HG02884 (cell line): ENCODE data around the gene AMOTL2.

Experiments used
- ATAC-seq: cut with Tn5 transposase; IDR thresholded peaks from one replicate; pipeline ENCODE4 v1.9.1; 2021; ENCODE audit warnings: mild to moderate bottlenecking, moderate library complexity; ENCODE audit not compliant: unreplicated experiment

The AMOTL2 gene

DNA sequence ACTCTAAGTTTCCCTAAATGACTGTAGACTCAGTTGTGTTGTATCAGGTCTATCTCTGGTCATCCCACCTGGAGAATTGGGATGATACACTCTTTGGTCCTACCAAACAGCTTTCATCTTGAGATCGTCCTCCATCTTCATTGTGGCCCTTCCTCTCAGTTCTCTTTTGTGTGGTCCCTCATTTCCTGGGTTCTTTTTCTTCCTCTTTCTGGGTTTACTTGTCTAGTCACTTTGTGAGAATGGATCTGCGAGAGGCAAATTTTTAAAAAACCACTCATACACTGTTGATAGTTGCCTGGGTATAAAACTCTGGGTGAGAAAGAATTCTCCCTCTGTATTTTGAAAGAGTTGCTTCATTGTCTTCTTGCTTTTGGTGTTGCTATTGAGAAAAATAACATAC, 6.0 kb upstream of the AMOTL2 start:
- ATAC-seq: no peak

DNA sequence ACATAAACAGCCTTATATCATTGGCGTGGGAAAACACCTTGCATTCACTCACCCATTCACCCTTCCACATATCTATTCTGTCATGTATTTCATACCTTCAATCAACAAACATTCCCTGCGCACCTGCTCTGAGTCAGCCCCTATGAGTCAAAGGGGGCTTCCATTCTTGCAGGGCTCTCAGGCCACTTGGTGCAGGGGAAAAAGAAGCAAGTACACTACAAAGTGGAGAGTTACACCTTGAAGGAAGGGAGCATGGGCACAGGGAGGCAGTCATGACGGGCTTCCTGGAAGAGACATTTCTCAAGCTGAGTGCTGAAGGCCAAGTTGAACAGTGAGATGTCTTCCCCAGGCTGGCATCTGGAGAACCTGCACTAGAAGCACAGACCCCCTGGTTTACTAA, 4.6 kb upstream of the AMOTL2 start:
- no peak for ATAC-seq

DNA sequence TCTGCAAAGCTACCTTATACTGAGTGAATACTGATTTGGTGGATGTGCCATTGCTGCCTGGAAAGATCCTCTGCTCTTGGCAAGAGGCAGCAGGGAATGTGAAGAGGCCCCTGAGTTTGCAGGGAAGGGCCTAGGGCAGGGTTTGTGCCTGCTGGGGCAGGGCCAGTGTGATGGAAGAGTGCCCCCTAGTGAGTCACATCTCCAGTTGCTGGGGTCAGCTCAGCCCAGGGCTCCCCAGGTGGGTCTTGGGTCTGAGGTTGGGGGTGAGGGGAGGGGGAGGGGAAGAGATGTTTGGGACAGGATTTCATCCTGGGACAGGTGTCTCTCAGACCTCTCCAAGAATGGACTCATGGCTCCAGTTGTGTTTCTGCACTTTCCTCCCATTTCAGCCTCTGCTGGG, 4.1 kb upstream of the AMOTL2 start:
- ATAC-seq: no peak

DNA sequence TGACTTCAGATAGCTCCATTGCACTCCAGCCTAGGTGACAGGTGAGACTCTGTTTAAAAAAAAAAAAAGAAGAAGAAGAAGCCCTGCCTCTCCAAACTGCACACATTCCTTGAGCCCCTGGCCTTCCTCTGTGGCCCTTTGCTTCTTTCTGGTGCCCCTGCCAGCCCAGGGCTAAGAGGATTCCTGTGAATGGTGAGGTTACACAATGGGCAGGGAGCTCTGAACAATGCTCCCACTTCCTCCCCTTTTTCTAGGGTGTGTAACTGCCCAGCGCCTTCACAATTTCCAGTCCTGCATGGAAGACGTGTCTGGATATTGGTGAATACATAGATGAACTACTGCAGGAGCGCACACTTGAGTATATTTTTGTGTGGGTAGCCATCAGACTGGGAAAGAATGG, 3.6 kb upstream of the AMOTL2 start:
- ATAC-seq: no peak

DNA sequence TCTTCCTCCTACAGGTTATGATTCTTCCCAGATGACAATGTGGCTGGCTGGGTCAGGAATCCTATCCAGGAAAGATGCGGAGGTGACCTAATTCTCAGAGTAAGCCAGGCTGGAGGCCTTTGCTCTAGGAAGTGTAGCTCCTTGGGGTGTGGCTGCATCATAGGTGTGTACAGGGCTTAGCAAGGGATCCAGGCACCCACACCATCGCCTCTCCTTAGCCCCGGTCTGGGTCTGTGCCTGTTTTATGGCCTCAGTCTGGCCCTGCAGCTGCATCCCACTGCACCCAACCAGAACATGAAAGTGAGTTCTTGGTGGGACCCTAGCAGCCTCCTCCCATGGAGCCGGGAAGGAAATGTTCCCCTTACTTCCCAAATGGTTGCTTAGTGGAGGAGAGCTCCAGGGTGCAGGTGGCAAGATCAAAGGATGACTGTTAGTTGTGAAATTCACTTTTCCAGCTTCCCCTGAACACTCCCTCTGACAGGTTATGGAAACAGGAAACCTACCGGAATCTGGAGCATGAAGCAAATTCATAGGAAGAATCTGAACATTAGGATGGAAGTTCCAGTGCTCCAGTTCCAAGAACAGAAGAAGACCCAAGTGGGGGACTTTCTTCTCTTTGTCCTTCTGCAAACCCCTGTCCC, 2.7 kb upstream of the AMOTL2 start:
- no peak for ATAC-seq

DNA sequence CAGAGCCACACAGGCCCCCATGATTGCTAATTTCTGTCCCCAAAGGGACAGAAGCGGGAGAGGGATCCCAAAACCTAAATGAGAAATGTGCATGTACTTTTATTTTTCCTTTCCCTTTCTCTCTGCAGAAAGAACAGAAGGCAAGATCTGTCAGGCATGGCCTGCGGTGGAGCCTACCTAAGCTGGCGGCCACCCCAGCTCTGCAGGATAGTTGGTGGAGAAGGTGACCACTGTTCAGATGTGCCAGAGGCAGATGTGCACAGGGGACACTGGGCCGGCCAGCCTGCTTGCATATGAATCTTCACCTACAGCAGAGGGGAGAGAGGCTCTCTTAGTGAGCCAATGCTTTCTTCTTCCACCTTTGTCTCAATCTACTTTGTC, 2.1 kb upstream of the AMOTL2 start:
- no peak for ATAC-seq

DNA sequence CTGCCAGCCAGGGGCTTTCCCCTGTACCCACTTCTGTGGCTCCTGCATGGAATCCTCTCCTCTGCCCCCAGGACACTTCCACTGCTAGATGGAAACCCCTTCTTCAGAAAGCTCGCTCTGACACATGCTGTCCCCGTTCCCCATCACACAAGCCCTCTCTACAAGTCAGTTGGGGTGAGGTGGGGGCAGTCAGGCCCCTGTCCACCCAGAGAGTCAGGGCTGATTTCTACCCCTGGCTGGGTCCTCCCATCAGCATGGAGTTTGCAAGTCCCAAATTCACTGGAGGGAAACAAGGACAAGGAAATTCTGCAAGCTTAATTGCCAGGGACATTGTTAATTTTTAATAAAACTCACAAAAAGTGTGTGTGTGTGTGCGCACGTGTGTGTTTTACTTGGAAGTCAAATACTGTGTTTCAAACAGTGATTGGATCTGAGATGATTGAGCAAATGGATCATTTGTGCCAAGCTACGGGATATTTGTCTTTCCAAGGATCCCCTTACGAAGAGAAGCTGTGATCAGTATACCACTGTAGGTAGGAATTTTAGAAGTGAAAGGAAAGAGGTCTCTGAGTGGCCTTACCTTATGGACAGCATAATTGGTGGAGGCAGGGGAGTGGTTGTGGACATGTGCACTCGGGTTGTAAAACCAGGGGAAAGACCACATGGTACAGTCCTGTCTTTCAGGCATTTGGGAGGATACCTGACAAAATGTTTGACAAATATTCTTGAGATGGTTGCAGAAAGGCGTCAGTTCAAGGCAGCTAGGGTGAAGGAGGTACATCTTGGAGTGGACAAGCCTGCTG, 1.5 kb upstream of the AMOTL2 start:
- ATAC-seq: no peak

DNA sequence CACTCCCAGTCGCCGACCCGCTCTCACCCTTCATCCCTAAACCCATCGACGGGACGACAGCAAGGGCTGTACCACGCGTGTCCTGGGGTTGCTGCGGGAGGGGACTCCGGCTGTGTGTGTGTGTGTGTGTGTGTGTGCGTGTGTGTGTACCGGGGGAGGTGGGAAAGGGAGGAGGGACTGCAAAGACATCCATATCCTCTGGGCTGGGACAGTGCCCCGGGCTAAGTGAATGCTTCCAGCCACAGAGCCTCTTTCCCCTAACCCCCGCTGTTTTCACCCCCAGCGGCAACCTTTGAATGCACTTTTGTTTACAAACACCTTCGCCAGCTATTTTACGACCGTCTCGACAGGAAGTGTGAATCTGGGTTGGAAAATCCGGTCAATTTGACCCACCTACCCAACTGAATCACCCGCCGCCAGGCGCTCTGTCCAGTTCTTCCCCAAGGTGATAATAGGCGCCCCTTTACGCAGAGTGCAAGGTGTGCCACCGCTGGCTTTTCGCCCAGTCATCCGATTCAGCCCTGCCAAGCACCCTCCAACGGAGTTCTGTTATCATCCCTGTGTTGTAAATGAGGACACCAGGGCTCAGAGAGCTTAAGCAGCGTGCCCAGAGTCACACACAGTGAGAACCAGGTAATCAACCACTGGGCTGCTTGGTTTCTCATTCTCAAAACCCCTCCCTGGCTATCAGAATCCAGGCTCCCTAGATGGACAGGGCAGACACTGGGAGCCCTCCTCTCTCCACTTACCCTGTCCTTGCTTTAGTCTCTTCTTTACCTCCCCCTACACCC, 739 bp upstream of the AMOTL2 start:
- ATAC-seq: no peak

DNA sequence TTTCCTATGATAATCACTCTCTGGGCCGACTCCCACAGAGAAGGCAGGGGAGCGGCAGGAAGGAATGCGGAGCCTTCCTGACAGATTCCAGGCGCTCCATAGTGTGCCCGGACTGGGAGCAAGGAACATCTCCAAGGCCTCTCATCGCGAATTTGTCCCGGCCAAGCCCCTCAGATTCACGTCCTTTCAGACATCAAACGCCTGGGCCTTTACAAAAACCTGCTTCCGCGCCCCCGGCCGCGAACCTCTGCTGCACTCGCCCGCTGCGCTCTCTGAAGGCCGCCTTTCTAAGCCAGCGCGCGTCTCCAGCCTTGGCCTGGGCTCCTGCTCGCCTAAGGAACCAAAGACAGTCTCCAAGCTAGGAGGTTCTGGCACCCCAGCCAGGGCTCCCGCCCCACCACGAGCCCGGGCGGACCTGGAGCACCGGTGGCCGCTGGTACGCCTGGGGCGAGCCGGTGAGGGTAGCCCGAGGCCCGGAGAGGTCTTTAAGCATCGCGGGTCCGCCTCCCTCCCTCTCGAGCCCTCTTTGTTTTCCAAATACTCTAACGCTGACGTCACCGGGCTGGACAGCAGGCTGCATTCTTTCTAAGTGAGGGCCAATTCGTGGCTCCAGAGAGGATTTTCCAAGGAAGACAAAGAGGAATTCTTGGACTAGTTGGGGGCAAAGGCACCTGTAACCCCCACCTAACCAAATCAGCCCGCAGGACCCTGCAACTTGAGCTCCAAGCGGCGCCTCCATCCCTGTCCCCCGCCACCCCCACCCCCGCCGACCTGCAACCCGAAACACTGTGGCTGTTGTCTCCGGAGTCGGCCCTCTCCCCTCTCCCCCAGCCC, 759 bp downstream of the AMOTL2 start:
- ATAC-seq: no peak

DNA sequence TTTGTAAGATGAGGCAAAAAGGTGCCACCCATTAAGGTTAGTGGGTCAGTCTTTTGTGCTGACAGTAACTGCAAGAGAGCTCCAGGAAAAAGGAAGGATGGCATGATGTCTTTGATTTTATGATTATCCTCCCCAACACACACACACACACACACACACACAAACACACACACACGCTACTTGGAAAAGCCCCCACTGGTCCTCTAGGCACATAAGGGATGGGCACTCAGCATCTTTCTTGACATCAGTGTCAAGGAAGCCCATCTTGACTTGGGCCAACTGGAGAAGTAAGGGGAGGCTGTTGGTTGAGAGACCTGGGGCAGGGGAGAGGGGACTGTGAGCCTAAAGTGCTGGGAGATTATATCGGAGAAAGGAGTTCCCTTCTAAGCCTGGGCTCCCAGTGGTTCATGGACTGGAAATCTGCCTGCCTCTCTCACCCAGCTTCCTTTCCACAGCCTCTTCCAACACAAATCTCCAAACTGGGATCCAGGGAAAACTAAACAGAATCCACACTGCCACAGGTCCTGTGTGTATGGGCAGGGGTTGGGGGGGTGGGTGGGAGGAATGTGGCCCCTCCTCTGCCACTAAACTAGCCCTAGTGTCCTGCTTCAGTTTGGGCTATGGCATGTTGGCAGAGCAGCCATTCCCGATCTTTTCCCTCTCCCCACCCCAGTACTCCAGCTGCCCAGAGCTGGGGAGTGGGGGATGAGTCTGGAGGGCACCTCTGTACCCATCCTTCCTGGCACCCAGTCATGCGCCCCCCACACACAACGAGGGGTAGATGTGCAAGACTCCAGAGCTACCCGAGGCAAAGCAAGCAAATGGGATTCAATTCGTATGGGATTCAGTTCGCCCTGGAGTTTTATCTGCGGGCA, 1.6 kb downstream of the AMOTL2 start:
- ATAC-seq: no peak

DNA sequence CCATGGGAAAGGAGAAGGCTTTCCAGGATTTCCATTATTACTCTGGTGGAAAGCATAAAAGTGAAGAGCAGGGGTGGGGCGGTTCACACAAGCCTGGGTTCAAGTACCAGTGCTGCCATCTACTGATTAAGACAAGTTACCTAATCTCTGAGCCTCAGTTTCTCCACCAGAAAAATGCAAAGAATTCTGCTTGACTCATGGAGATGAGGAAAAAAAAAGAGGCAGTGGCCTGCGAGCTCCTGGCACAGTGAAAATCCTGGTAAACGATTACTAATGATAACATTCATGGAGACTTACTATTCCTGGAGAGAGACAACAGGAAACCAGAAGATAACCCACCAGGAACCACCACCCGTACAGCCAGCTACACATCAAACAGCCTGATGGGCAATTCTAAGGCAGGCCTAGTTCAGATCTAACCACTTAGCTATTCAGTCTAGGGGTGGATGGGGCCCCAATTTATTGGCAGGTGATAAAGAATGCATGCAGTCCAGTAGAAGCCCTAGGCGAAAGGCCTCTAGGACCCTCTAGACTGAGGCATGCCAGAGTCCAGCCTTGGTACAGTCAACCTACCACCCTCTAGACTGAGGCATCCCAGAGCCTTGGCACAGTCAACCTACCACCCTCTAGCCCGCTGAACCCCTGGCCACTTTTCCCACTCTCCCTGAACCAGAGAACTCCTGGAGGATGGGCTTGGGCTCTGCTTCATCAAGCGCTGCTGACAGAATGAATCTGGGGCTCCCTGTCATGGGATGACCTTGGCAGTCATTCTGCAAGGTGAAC, 2.5 kb downstream of the AMOTL2 start:
- ATAC-seq: no peak

DNA sequence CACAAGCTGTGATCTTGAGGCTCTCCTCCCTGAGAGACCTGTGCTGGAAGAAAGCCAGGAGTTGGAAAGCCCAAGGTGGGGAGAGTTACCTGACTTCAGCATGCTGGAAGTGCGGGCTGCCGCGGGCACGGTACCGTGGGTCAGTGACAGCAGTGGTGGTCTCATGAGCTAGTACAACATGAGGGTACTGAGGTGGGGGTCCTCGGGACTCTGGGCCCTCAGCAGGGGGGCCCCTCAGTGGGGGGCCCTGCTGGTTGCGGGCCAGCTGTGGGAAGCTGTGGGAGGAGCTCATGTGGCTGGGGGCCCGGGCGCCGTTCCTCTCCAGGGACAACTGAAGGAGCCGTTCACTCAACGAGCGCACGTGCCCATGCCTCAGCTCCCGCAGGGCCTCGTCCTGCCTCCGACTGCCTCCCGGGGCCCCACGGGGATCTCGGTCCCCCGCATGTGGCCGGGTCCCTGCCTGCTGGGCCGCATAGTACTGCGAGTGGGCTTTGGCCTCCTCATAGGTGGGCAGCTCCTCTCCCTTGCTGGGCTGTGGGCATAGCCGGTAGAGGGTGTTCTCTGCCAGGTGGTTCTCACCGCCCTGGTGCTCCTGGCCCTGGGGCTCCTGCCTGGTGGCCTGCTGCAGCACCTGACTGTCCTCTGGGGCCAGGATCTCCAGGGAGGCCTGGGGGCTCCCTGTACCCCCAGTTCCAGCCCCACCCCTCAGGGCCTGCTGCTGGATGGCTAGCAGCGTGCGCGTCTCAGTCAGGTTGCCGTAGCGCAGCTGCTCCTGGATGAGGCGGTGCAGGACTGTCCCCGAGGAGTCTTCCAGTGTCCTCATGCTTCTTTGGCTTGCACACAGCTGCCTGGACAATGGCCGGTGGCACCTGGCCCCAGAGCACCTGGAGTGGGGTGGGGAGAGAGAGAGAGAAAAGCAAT, 3.4 kb downstream of the AMOTL2 start:
- no peak for ATAC-seq

DNA sequence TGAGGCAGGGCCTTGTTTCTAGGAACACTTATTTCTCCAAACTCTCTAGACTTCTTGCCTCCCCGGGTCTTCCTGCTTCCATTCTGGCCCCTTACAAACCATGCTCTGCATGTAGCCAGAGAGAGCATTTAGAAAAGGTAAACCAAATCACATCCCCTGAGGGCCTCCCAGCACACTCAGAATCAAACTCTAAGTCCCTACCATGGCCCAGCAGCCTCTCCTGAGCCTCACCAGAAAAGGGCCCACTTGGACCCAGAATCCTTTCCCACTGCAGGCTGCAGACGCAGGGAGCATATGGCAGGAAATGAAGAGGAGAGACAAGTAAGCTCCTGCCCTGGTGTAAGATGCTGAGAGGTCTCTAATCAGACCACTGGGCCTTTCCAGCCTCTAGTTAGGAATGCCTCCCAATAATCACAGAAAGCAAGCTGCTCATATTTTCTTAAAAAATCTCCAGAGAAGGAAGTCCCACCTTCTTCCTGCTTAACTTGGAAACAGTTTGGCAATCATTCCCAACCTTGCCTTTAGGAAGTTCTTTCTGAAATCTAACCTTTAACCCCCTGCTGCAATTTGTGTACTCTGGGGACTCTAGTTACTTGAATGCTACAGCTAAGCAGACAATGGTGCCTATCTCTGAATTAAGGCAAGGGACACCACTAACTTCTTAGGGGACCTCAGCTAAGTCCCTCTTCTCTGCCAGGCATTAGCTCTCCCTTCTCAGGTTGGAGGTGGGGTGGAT, 4.2 kb downstream of the AMOTL2 start:
- ATAC-seq: no peak

DNA sequence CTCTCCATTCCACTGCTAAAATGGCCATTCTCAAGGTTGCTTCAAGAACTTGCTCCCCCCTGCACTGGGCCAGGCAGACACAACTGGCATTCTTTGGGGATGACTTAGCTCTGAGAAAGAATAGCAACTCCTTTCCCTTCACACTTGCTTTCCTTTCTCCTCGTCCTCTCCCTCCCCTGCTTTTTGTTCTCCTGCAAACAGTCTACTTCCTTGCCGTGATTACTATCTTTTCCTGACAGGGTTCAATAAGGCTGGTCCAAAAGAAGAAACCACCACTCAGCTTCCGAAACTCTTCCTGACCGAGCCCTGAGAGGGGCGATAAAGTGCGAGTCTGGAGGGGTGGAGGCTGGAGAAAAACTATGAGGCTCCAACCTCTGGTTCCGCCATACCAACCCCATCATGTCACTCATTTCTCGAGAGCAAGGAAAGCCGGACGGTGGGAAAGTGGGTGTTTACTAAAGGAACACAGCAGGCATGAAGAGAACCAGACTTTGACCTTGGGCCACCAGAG, 5.0 kb downstream of the AMOTL2 start:
- no peak for ATAC-seq

DNA sequence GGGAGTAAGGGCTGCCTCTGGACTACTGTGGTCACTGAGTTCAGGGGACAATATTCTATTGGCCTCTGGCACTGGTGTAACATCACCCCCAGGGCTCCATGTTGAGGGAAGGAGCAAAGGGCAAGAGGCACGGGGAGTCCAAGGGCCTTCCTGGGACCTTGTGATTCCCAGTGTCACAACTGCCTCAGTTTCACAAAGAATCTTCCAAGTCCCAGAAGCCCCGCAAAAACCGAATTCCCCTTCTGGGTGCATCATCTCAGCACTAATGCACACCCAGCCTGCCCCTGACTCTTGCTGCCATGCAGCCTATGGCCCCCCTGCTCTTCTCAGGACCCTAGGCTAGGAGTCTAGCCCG, 5.5 kb downstream of the AMOTL2 start:
- no peak for ATAC-seq

DNA sequence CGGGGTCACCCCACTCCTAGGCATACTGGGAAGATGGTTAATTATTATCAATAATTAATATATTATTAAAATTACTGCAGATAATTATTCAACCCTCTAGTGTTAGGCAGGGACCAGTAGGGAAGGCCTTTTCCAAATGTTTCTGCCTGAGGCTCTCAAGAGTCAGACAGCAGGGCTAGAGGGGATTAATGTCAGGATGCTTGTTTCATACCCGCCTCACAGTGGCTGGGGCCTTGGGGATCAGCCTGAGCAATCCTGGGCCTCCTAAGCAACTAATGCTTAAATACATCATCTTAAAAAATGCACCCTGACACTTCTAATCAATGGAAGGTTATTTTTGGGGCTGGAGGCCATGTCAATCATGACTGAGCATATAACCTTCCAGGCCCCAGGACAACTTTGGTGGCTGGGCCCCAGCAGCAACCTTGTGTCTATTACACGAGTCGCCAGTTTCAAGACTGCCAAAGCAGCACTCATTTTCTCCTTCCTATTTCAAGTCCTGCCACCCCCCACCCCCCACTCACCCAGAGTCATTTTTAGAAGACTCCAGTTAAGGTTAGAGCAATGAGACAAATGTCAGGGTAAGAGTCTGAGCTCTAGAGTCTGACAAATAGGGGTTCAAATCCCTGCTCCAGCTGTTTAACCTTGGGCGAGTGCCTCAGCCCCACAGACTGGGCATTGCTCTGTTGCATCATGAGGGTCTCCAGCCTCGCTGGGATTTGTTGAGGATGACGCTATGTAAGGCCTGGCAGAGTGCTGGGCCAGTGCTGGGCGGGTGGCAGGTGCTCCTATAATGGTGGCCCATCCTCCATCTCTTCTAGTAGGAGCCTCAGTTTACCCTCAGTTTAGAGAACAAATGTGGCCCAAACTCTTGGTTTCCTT, 6.1 kb downstream of the AMOTL2 start:
- no peak for ATAC-seq
